GM23338 (cell line): ENCODE data around the gene GATAD2B. TPM values are rescaled to one million over a fixed set of nuclear protein-coding genes. Genes with fewer than 3 reads are reported as not detected.

Experiments used
- ATAC-seq: fragments of 200-7000 bp; cut with Tn5 transposase; 3 replicates; pipeline ENCODE4 v1.9.1; 2020
- DNase-seq: peaks from one replicate; pipeline ENCODE4 v3.0.0-alpha.2; 2015; ENCODE audit warnings: low spot score
- H2AFZ ChIP-seq: fragments of 200-600 bp; sonication (generic); 2 replicates; pipeline ENCODE4 v1.8.0; 2016; ENCODE audit warnings: antibody characterized with exemption, mild to moderate bottlenecking, moderate library complexity
- H3F3A ChIP-seq: fragments of 200-600 bp; sonication (generic); replicated peaks from 2 replicates; pipeline ENCODE4 v1.8.0; 2017; ENCODE audit warnings: antibody characterized with exemption, mixed run types, low read depth
- H3K27ac ChIP-seq: fragments of 200-600 bp; sonication (generic); 2 replicates; pipeline ENCODE4 v1.6.1; 2016; ENCODE audit warnings: low read depth
- H3K27me3 ChIP-seq: fragments of 200-600 bp; sonication (generic); 2 replicates; pipeline ENCODE4 v1.8.0; 2016; ENCODE audit warnings: mild to moderate bottlenecking, mixed run types, moderate library complexity; ENCODE audit not compliant: insufficient read depth
- H3K36me3 ChIP-seq: fragments of 200-600 bp; sonication (generic); 2 replicates; pipeline ENCODE4 v1.8.0; 2016; ENCODE audit warnings: mild to moderate bottlenecking; ENCODE audit not compliant: insufficient read depth
- H3K4me1 ChIP-seq: fragments of 200-600 bp; sonication (generic); 2 replicates; pipeline ENCODE4 v1.8.0; 2016; ENCODE audit warnings: mild to moderate bottlenecking, moderate library complexity; ENCODE audit not compliant: insufficient read depth
- H3K4me2 ChIP-seq: fragments of 200-600 bp; sonication (generic); 2 replicates; pipeline ENCODE4 v1.7.1; 2017; ENCODE audit warnings: mixed run types
- H3K4me3 ChIP-seq: fragments of 200-600 bp; sonication (generic); 2 replicates; pipeline ENCODE4 v1.6.1; 2016; ENCODE audit warnings: mixed run types
- H3K79me2 ChIP-seq: fragments of 200-600 bp; sonication (generic); replicated peaks from 2 replicates; pipeline ENCODE4 v1.8.0; 2017; ENCODE audit warnings: mild to moderate bottlenecking; ENCODE audit not compliant: insufficient read depth
- H3K9me2 ChIP-seq: fragments of 200-600 bp; sonication (generic); 2 replicates; pipeline ENCODE4 v1.8.0; 2017; ENCODE audit not compliant: insufficient read depth
- H4K20me1 ChIP-seq: fragments of 200-600 bp; sonication (generic); replicated peaks from 2 replicates; pipeline ENCODE4 v1.8.0; 2017; ENCODE audit warnings: mild to moderate bottlenecking; ENCODE audit not compliant: insufficient read depth
- H3K27ac Mint-ChIP-seq: 2 replicates; pipeline ENCODE4 v1.8.0; 2020; ENCODE audit warnings: inconsistent platforms, mild to moderate bottlenecking, moderate library complexity, mixed read lengths
- H3K27me3 Mint-ChIP-seq: 3 replicates; pipeline ENCODE4 v1.8.0; 2022; ENCODE audit warnings: low read depth, mild to moderate bottlenecking, moderate library complexity, mixed read lengths, inconsistent platforms; ENCODE audit not compliant: insufficient read depth, poor library complexity
- H3K36me3 Mint-ChIP-seq: 3 replicates; pipeline ENCODE4 v1.8.0; 2021; ENCODE audit warnings: low read depth, mild to moderate bottlenecking, inconsistent platforms, moderate library complexity, mixed read lengths
- H3K4me1 Mint-ChIP-seq: 3 replicates; pipeline ENCODE4 v1.8.0; 2020; ENCODE audit warnings: mild to moderate bottlenecking, inconsistent platforms, mixed read lengths
- H3K4me3 Mint-ChIP-seq: 3 replicates; pipeline ENCODE4 v1.8.0; 2021; ENCODE audit warnings: moderate library complexity, mild to moderate bottlenecking, inconsistent platforms, mixed read lengths
- H3K9me3 Mint-ChIP-seq: 3 replicates; pipeline ENCODE4 v1.8.0; 2020; ENCODE audit warnings: moderate library complexity, mild to moderate bottlenecking, inconsistent platforms, mixed read lengths
- ETS1 ChIP-seq: IDR thresholded peaks from 2 replicates; pipeline ENCODE4 v1.6.1; 2016; ENCODE audit warnings: antibody characterized with exemption
- EZH2phosphoT487 ChIP-seq: fragments of 200-600 bp; sonication (generic); IDR thresholded peaks from one replicate; pipeline ENCODE4 v1.8.1; 2018; ENCODE audit warnings: antibody characterized with exemption; ENCODE audit not compliant: unreplicated experiment
- REST ChIP-seq: IDR thresholded peaks from one replicate; pipeline ENCODE4 v1.6.1; 2018; ENCODE audit warnings: antibody characterized with exemption; ENCODE audit not compliant: unreplicated experiment
- ZNF331 ChIP-seq: fragments of 250-450 bp; sonication (Bioruptor Pico); IDR thresholded peaks from 2 replicates; pipeline ENCODE4 v1.5.0; 2020; ENCODE audit warnings: low read depth, mild to moderate bottlenecking, moderate library complexity
- ZNF462 ChIP-seq: fragments of 250-450 bp; sonication (Bioruptor Pico); IDR thresholded peaks from 2 replicates; pipeline ENCODE4 v1.5.0; 2020; ENCODE audit warnings: mild to moderate bottlenecking, moderate library complexity
- polyA plus RNA-seq: library from polyadenylated mRNA; unstranded; fragments of >200 nt; fragmentation: Nextera tagmentation; extraction: Ambion mirVana; gene quantifications from 2 replicates; pipeline ENCODE4 v1.2.1, GENCODE V29; 2016
- total RNA-seq: library from RNA; depleted of rRNA; stranded (reverse); fragments of >200 nt; shearing (Covaris generic); gene quantifications from 2 replicates; pipeline ENCODE4 v1.2.3, GENCODE V29; 2014

The GATAD2B gene
- total and polyA plus RNA-seq, 2 experiments from 2014 or later: 5.2 to 17.8 TPM

GRCh38 chr1:153803470-153804056, 119.2 kb downstream of the GATAD2B start:
- 0 out of 2 replicates have a peak, but pooled peaks cover under 1% of the 10 kb centered on the region for H3F3A ChIP-seq
- H3K4me1 ChIP-seq: peaks cover 7% of the 10 kb centered on the region; the same call in 1 of the 2 replicates
- no peak overlapping the region for H2AFZ ChIP-seq
- no peak overlapping the region for H3K4me2 ChIP-seq
- Mint-ChIP-seq H3K4me1 (peaks cover 12% of the 10 kb centered on the region), H3K27me3 (peaks cover 5% of the 10 kb centered on the region), H3K27ac (no peak overlapping the region), H3K4me3 (no peak overlapping the region), H3K9me3 (no peaks in the 10 kb centered on the region), H3K36me3 (peaks cover 9% of the 10 kb centered on the region; the same call in 1 of the 3 replicates)
- ATAC-seq: no peak
- no peaks in the 10 kb centered on the region for H3K79me2 ChIP-seq
- no peak for TF ChIP-seq REST
- H3K9me2 ChIP-seq: no peaks in the 10 kb centered on the region
- no peaks in the 10 kb centered on the region; the same call in 1 of the 2 replicates for H4K20me1 ChIP-seq
- DNase-seq: no peak
- no peaks in the 10 kb centered on the region; the same call in 1 of the 2 replicates for H3K36me3 ChIP-seq
- H3K27ac ChIP-seq: no peak overlapping the region
- no peaks in the 10 kb centered on the region for H3K27me3 ChIP-seq
- H3K4me3 ChIP-seq: no peak overlapping the region

- Mint-ChIP-seq H3K36me3 (peaks cover 5% of the 10 kb centered on the region; the same call in 1 of the 3 replicates), H3K27ac (peak overlapping the region; percentile 3; the same call in 1 of the 2 replicates), H3K9me3 (no peaks in the 10 kb centered on the region), H3K27me3 (peaks cover 8% of the 10 kb centered on the region), H3K4me3 (no peak overlapping the region; the same call in 2 of the 3 replicates), H3K4me1 (peaks cover 19% of the 10 kb centered on the region)
- Histone ChIP-seq H3K27me3 (no peaks in the 10 kb centered on the region), H3K4me3 (no peak overlapping the region), H2AFZ (no peak overlapping the region), H3K27ac (no peak overlapping the region), H4K20me1 (no peaks in the 10 kb centered on the region), H3K9me2 (no peaks in the 10 kb centered on the region), H3K36me3 (no peaks in the 10 kb centered on the region), H3K4me1 (peaks cover 7% of the 10 kb centered on the region; the same call in 1 of the 2 replicates), H3K4me2 (no peak overlapping the region), H3F3A (0 out of 2 replicates have a peak, but pooled peaks cover 5% of the 10 kb centered on the region), H3K79me2 (no peaks in the 10 kb centered on the region)
- no peak for ATAC-seq
- DNase-seq: no peak
- TF ChIP-seq ETS1 (no peak), EZH2phosphoT487 (no peak), ZNF462 (CRISPR knock-in tag) (no peak), ZNF331 (CRISPR knock-in tag) (no peak)
Observed at GRCh38 chr1:153801786-153802697, 120.7 kb downstream of the GATAD2B start.
